Astrocyte of the cerebellum (primary cell): ENCODE data around the gene MTOR.
"Not testable (repeated sequence)": the region's sequence is repeated elsewhere in the genome, so short reads cannot be mapped to it uniquely, and the experiment has no call there.

Experiments
- DNase-seq: peaks from one replicate; pipeline ENCODE4 v3.0.0-alpha.2; 2011; ENCODE audit warnings: low read depth
- H3K4me3 ChIP-seq: 2 replicates; pipeline ENCODE4 v1.5.1; 2011; ENCODE audit warnings: mild to moderate bottlenecking, low read depth, low read length, moderate library complexity
- CTCF ChIP-seq: IDR thresholded peaks from 2 replicates; pipeline ENCODE4 v1.5.1; 2012; ENCODE audit warnings: low read length, low read depth, moderate library complexity, mild to moderate bottlenecking; ENCODE audit errors: missing control alignments
- in situ Hi-C: cut with HindIII; loops from 2 replicates; pipeline ENCODE4 v1.10.0; 2017; ENCODE audit warnings: low sequenced_read_pairs

The MTOR gene

DNA sequence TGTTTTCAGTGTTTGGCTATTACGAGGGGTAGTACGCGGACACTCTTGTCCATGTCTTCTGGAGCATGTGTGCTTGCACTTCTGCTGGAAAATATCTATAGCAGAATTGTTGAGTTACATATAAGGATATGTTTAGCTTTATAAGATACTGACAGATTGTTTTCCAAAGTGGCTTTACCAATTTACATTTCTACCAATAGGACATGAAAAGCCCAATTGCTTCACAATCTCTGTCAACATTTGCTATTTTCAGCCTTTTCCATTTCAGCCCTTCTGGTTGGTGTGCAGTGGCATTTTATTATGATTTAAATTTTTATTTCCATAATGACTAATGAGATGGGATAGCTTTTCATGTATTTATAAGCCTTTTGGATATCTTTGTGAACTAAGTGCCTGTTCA lies 79.5 kb downstream of the MTOR start:
- DNase-seq = no peak
- no peak overlapping the region for H3K4me3 ChIP-seq
- no peak for TF ChIP-seq CTCF
- in situ Hi-C loops = no loop called here

DNA sequence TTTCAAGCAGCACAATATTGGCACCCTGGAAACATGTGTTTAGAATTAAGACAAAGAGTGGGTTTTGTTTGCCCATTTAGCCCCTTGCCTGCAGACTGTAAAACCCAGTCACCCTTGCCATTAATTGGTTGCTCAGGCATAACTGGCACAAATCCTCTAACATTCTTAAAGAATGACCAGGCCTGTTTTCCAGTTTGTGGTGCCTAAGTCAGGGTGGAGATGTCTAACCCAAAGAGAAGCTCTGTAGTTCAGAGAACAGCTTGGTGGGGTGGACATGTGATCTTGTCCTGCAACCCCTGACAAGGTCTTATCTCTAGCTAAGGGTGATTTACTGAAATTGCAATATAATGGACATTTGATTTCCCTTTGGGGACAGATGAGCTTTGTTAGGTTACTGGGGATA lies 82.0 kb downstream of the MTOR start:
- no peak for TF ChIP-seq CTCF
- peak; percentile 56 for DNase-seq
- H3K4me3 ChIP-seq = no peak overlapping the region
- in situ Hi-C loops = no loop called here

DNA sequence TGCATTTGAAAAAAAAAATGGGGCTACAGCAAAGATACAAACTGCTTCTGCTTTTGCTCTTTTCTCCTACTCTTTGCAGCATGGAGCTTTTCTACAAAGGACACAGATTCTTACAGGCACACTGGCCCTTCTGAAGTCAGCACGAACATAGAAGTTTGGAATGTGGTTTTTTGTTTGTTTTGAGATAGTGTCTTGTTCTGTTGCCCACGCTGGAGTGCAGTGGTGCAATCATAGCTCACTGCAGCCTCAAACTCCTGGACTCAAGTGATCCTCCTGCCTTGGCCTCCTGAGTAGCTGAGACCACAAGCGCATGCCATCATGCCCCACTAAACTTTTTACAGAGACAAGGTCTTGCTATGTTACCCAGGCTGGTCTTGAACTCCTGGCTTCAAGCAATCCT lies 82.6 kb downstream of the MTOR start:
- H3K4me3 ChIP-seq, DNase-seq, in situ Hi-C loops: not testable (repeated sequence)

DNA sequence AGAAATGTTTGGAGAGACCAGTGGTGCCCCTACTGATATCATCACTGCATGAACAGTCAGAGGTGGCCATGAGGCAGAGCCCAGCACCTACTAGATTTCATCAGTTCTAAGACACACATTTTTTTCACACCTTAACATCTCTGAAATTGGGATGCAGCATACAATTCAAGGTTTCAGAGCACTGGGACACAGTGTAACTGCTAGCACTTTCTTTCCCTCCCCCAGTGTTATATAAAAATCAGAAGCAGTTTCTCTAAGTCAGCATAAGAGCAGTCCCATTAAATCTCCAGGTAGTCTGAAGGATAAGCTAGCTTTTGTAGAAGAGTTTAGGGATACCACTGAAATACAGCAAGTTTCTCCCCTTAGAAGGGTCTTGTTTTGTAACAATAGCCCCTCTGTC lies 83.2 kb downstream of the MTOR start:
- DNase-seq = no peak
- no peak for TF ChIP-seq CTCF
- H3K4me3 ChIP-seq = no peak overlapping the region
- in situ Hi-C loops = no loop called here

DNA sequence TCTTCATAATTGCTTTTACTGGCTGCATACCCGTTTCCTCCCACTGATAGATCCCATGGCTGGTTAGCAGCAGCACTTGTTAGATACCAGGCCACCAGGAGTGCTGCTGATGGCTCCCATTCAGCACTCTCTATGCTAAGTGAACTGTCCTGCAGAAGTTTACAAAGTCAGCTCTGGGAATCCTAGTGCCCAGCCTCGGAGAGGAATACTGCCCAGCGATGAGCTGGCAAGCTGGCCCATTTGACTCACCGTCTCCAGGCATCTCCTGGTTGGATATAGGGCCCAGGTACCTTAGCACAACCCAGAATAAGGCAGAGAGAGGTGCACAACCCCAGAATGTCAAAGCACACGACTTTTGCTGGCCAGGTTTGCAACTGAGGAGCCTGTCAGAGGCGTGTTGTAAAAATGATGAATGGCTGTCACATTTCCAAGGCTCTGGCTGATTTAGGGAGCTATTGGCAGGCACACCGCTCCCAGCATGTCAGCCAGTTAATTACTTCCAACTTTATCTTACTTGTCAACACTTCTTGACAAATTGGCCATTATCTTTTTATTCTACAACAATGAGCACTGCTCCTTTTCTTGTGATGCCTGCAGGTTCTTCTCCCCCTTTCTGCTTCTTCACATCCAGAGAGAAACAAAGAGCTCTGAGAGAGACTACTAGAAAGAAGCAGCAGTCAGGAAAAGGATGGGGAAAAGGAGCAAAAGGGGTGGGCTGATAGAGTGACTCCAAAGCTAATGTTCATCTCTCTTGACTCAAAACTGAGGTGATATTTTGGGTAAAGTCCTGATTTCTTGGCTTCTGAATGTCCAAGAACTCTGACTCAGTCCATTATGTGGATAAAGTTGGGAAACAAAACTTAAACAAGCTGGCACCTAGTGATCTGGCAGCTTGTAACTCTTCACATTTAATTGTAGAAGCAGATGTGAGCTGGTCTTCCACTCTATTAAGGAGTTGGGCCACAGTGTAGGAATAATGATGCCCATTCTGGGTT lies 84.0 kb downstream of the MTOR start:
- TF ChIP-seq CTCF = no peak
- DNase-seq = no peak
- H3K4me3 ChIP-seq = no peak overlapping the region
- in situ Hi-C loops = no loop called here

GRCh38 chr1:11176081-11176706 lies 86.2 kb downstream of the MTOR start:
- in situ Hi-C loops = no loop called here
- no peak overlapping the region for H3K4me3 ChIP-seq
- TF ChIP-seq CTCF = no peak
- no peak for DNase-seq

- in situ Hi-C loops = no loop called here
- no peak overlapping the region for H3K4me3 ChIP-seq
- no peak for DNase-seq
- TF ChIP-seq CTCF = no peak
These were observed 86.9 kb downstream of the MTOR start for GRCh38 chr1:11175461-11175860.
